ENCODE results near the gene SKAP1.

DNA sequence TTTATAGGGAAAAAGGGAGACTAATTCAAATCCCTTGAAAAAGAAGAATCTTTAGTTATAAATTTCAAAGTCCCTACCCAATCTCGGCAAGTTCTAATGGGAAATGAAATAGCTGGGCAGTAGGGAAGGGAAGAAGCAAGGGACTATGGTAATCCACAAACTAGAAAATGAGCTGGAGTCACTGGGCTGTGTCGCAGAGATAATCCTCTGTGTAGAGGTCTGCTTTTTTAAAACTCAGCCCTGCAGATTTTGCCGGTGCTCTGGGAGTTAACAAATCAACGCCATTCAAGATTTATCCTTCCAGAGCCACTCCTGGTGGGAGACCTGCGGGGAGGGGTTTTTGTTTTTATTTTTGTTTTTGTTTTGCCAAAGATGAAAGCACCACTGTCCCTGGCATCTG is 301.6 kb downstream of the SKAP1 start:
- no peak for TF ChIP-seq POLR2A (IDR thresholded peaks at IDR 0.05)
- TF ChIP-seq, protein P1, sequence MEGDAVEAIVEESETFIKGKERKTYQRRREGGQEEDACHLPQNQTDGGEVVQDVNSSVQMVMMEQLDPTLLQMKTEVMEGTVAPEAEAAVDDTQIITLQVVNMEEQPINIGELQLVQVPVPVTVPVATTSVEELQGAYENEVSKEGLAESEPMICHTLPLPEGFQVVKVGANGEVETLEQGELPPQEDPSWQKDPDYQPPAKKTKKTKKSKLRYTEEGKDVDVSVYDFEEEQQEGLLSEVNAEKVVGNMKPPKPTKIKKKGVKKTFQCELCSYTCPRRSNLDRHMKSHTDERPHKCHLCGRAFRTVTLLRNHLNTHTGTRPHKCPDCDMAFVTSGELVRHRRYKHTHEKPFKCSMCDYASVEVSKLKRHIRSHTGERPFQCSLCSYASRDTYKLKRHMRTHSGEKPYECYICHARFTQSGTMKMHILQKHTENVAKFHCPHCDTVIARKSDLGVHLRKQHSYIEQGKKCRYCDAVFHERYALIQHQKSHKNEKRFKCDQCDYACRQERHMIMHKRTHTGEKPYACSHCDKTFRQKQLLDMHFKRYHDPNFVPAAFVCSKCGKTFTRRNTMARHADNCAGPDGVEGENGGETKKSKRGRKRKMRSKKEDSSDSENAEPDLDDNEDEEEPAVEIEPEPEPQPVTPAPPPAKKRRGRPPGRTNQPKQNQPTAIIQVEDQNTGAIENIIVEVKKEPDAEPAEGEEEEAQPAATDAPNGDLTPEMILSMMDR (IDR thresholded peaks at IDR 0.05): no peak
